Liver (tissue), 9 donors: ENCODE data around the gene DSCAM. TPM values are rescaled to one million over a fixed set of nuclear protein-coding genes. Genes with fewer than 3 reads are reported as not detected.

Source experiments
- DNase-seq: peaks from one replicate; pipeline ENCODE4 v3.0.0-alpha.2; 2017; ENCODE audit warnings: low spot score
- H3K27ac ChIP-seq, 2 donors: one replicate each; pipeline ENCODE4 v1.7.0; 2013; ENCODE audit warnings: inconsistent platforms in 2 of 2, low read length in 2 of 2, control low read depth in 1 of 2, low read depth in 1 of 2, mild to moderate bottlenecking in 1 of 2
- H3K27me3 ChIP-seq, 4 donors: one replicate each; pipeline versions ENCODE4 v1.6.1 to v1.7.0; 2013; ENCODE audit warnings: low read length in 3 of 4, inconsistent platforms in 1 of 4, mild to moderate bottlenecking in 1 of 4, moderate library complexity in 1 of 4; ENCODE audit not compliant: control insufficient read depth in 4 of 4, insufficient read depth in 4 of 4
- H3K36me3 ChIP-seq, 4 donors: one replicate each; pipeline versions ENCODE4 v1.6.1 to v1.7.0; 2013; ENCODE audit warnings: low read length in 3 of 4, mild to moderate bottlenecking in 3 of 4, low read depth in 1 of 4, moderate library complexity in 1 of 4; ENCODE audit not compliant: control insufficient read depth in 4 of 4, insufficient read depth in 3 of 4
- H3K4me1 ChIP-seq, 4 donors: one replicate each; pipeline versions ENCODE4 v1.6.1 to v1.7.0; 2013; ENCODE audit warnings: low read length in 3 of 4, mild to moderate bottlenecking in 3 of 4, moderate library complexity in 1 of 4; ENCODE audit not compliant: control insufficient read depth in 4 of 4, insufficient read depth in 4 of 4
- H3K4me3 ChIP-seq, 3 donors: one replicate each; pipeline versions ENCODE4 v1.6.1 to v1.7.0; 2013; ENCODE audit warnings: low read length in 3 of 3, control low read depth in 1 of 3, low read depth in 1 of 3, mild to moderate bottlenecking in 1 of 3
- H3K9ac ChIP-seq, 2 donors: one replicate each; pipeline ENCODE4 v1.7.0; 2013; ENCODE audit warnings: low read length in 2 of 2, mild to moderate bottlenecking in 2 of 2, moderate library complexity in 2 of 2, control low read depth in 1 of 2, low read depth in 1 of 2
- H3K9me3 ChIP-seq, 4 donors: one replicate each; pipeline versions ENCODE4 v1.6.1 to v1.7.0; 2013; ENCODE audit warnings: low read length in 3 of 4; ENCODE audit not compliant: control insufficient read depth in 4 of 4
- CTCF ChIP-seq: fragments of 150-350 bp; IDR thresholded peaks from 2 replicates; pipeline ENCODE4 v1.5.1; 2017; ENCODE audit warnings: improper control_type of control experiment, low read depth, low read length; ENCODE audit not compliant: missing input control
- FOXA2 ChIP-seq: IDR thresholded peaks from 2 replicates; pipeline ENCODE4 v1.6.1; 2016; ENCODE audit warnings: antibody characterized with exemption
- GABPA ChIP-seq, 2 donors: IDR thresholded peaks in 1 of 2; conservative IDR thresholded peaks in 1 of 2; 2 replicates each; pipeline ENCODE4 v1.6.1; 2016; ENCODE audit warnings: antibody characterized with exemption in 2 of 2, mild to moderate bottlenecking in 1 of 2, moderate library complexity in 1 of 2
- HNF4G ChIP-seq: IDR thresholded peaks from 2 replicates; pipeline ENCODE4 v1.6.1; 2016; ENCODE audit warnings: antibody characterized with exemption
- JUND ChIP-seq, 2 donors: IDR thresholded peaks; 2 replicates each; pipeline ENCODE4 v1.6.1; 2016; ENCODE audit warnings: antibody characterized with exemption in 2 of 2
- REST ChIP-seq: IDR thresholded peaks from 2 replicates; pipeline ENCODE4 v1.6.1; 2016; ENCODE audit warnings: antibody characterized with exemption, mild to moderate bottlenecking
- RXRA ChIP-seq, 2 donors: IDR thresholded peaks; 2 replicates each; pipeline ENCODE4 v1.6.1; 2017 to 2018; ENCODE audit warnings: antibody characterized with exemption in 2 of 2, mild to moderate bottlenecking in 1 of 2
- YY1 ChIP-seq: IDR thresholded peaks from 2 replicates; pipeline ENCODE4 v1.6.1; 2016; ENCODE audit warnings: antibody characterized with exemption, mild to moderate bottlenecking
- WGBS: extraction: QIAGEN DNeasy Blood & Tissue Kit; methylation state at CpG from one replicate; pipeline ENCODE4 v1.1.7; 2013; 5-methylcytosine and 5-hydroxymethylcytosine counted together
- polyA plus RNA-seq, 2 donors: library from polyadenylated mRNA; stranded (reverse) in 1 of 2; unstranded in 1 of 2; fragments of 200-250 nt in 1 of 2; fragments of >200 nt in 1 of 2; fragmentation: Nextera tagmentation in 1 of 2; extraction: Ambion mirVana in 1 of 2; gene quantifications; one replicate each; pipeline versions ENCODE4 v1.2.1 to v1.2.3, GENCODE V29; 2013 to 2015
- total RNA-seq, 2 donors: library from RNA; depleted of rRNA; stranded (reverse); fragments of >200 nt; gene quantifications; one replicate each; pipeline ENCODE4 v1.2.3, GENCODE V29; 2014
- TF ChIP-seq, protein P1 (sequence below): IDR thresholded peaks from 2 replicates; pipeline ENCODE4 v1.6.1; 2016; ENCODE audit warnings: antibody characterized with exemption
- TF ChIP-seq, protein P2 (sequence below): IDR thresholded peaks from 2 replicates; pipeline ENCODE4 v1.6.1; 2016; ENCODE audit warnings: antibody characterized with exemption
- donor health status: healthy.
- donor health status: healthy.
- donor health status: healthy.
- donor health status: healthy.
- donor health status: healthy.

The DSCAM gene
- total and polyA plus RNA-seq, 4 donors: 0.02 to 0.23 (median 0.10) TPM

DNA sequence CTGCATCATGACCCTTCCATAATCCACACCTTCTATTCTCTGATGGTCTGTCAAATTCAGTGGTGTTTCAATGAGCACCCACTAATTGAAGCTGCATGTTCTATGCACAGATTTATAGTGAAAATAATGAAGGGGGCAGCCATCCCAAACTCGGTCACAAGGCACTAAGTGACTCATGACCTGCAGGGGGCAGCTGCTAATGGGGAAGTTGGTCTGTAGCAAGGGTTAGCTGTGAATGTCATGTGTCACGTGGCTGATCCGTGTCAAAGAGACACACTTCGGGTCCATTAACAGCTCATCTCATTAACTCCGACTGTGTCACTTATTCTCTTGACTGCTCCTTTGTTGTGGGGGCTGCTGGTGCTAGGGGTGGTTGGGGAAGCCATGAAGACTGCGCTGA, 673.1 kb downstream of the DSCAM start:
- TF ChIP-seq, protein P1, sequence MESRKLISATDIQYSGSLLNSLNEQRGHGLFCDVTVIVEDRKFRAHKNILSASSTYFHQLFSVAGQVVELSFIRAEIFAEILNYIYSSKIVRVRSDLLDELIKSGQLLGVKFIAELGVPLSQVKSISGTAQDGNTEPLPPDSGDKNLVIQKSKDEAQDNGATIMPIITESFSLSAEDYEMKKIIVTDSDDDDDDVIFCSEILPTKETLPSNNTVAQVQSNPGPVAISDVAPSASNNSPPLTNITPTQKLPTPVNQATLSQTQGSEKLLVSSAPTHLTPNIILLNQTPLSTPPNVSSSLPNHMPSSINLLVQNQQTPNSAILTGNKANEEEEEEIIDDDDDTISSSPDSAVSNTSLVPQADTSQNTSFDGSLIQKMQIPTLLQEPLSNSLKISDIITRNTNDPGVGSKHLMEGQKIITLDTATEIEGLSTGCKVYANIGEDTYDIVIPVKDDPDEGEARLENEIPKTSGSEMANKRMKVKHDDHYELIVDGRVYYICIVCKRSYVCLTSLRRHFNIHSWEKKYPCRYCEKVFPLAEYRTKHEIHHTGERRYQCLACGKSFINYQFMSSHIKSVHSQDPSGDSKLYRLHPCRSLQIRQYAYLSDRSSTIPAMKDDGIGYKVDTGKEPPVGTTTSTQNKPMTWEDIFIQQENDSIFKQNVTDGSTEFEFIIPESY: no peak
- no peak for TF ChIP-seq JUND (IDR thresholded peaks at IDR 0.05)
- 66% methylated on average over 6 of the region's 6 CpGs for WGBS
- no peak for DNase-seq
- Histone ChIP-seq H3K4me3 (no peak overlapping the region), H3K9ac (no peak overlapping the region), H3K9me3 (no peaks in the 10 kb centered on the region), H3K36me3 (no peaks in the 10 kb centered on the region), H3K27ac (no peak overlapping the region), H3K27me3 (no peaks in the 10 kb centered on the region), H3K4me1 (no peaks in the 10 kb centered on the region)

- Histone ChIP-seq H3K4me1 (no peaks in the 10 kb centered on the region), H3K9me3 (peaks cover 0 to 1% (median 0%) of the 10 kb centered on the region in 4 donors), H3K36me3 (no peaks in the 10 kb centered on the region), H3K27ac (no peak overlapping the region), H3K9ac (no peak overlapping the region), H3K4me3 (no peak overlapping the region), H3K27me3 (no peaks in the 10 kb centered on the region)
- 89% methylated on average over 11 of the region's 11 CpGs for WGBS
- no peak for TF ChIP-seq RXRA (IDR thresholded peaks at IDR 0.05)
- no peak for TF ChIP-seq GABPA (IDR thresholded peaks at IDR 0.05 in 1 of 2, conservative IDR thresholded peaks at IDR 0.05 in 1 of 2)
- TF ChIP-seq, protein P2, sequence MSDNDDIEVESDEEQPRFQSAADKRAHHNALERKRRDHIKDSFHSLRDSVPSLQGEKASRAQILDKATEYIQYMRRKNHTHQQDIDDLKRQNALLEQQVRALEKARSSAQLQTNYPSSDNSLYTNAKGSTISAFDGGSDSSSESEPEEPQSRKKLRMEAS: no peak
- no peak for TF ChIP-seq REST
- TF ChIP-seq FOXA2: no peak
- no peak for TF ChIP-seq HNF4G
- TF ChIP-seq CTCF: no peak
- no peak for TF ChIP-seq YY1
- DNase-seq: no peak
Observed at GRCh38 chr21:40169971-40170370, 677.0 kb downstream of the DSCAM start.
